Activated CD4-positive, alpha-beta memory T cell treated with anti-CD3 and anti-CD28 coated beads for 36 hours (primary cell): ENCODE data around the gene SACS. TPM values are rescaled to one million over a fixed set of nuclear protein-coding genes. Genes with fewer than 3 reads are reported as not detected.

Experiments
- CTCF ChIA-PET: fragments of 350-600 bp; sonication (Branson Sonifier 250); formaldehyde crosslinking; loops from one replicate; lab custom pipeline; 2021; ENCODE audit warnings: antibody characterized with exemption, inconsistent platforms; lab: Charles Lee
- POLR2A ChIA-PET: fragments of 350-600 bp; sonication (Branson Sonifier 250); formaldehyde crosslinking; loops from one replicate; lab custom pipeline; 2021; ENCODE audit warnings: antibody characterized with exemption; lab: Charles Lee
- DNase-seq: peaks from one replicate; pipeline ENCODE4 v3.0.0-alpha.2; 2020
- H3K27ac Mint-ChIP-seq: one replicate; pipeline ENCODE4 v1.8.0; 2021; ENCODE audit warnings: mixed read lengths
- H3K27me3 Mint-ChIP-seq: one replicate; pipeline ENCODE4 v1.8.0; 2021; ENCODE audit warnings: mixed read lengths
- H3K36me3 Mint-ChIP-seq: one replicate; pipeline ENCODE4 v1.8.0; 2021; ENCODE audit warnings: mixed read lengths
- H3K4me1 Mint-ChIP-seq: one replicate; pipeline ENCODE4 v1.8.0; 2021; ENCODE audit warnings: low read depth, mixed read lengths
- H3K4me3 Mint-ChIP-seq: one replicate; pipeline ENCODE4 v1.8.0; 2021; ENCODE audit warnings: mild to moderate bottlenecking, mixed read lengths
- H3K9me3 Mint-ChIP-seq: one replicate; pipeline ENCODE4 v1.8.0; 2021; ENCODE audit warnings: mixed read lengths
- intact Hi-C: fragments of 100-400 bp; cut with micrococcal nuclease; formaldehyde crosslinking; loops from one replicate; pipeline ENCODE4 v1.15.1; 2023
- total RNA-seq, 2 experiments: library from RNA; stranded (reverse); gene quantifications; one replicate each; pipeline ENCODE4 v1.2.3, GENCODE V29; 2021

SACS gene
- total RNA-seq, 2 experiments from 2014 or later = 32.4 to 33.5 TPM

- DNase-seq = no peak
- no peaks in the 10 kb centered on the region for H3K9me3 Mint-ChIP-seq
- intact Hi-C loops = no loop called here
- H3K36me3 Mint-ChIP-seq = peaks cover 84% of the 10 kb centered on the region
- no peak overlapping the region for H3K27ac Mint-ChIP-seq
- POLR2A ChIA-PET = no interaction called here
- peaks cover 13% of the 10 kb centered on the region for H3K4me1 Mint-ChIP-seq
- CTCF ChIA-PET = no interaction called here
- no peak overlapping the region for H3K4me3 Mint-ChIP-seq
- H3K27me3 Mint-ChIP-seq = no peaks in the 10 kb centered on the region
Observed at GRCh38 chr13:23348262-23349127, 85.0 kb downstream of the SACS start.

GRCh38 chr13:23347601-23348000, 85.9 kb downstream of the SACS start:
- Mint-ChIP-seq H3K27ac (no peak overlapping the region), H3K36me3 (peaks cover 84% of the 10 kb centered on the region)
- intact Hi-C loops = no loop called here

GRCh38 chr13:23344931-23345595, 88.4 kb downstream of the SACS start:
- no peaks in the 10 kb centered on the region for H3K9me3 Mint-ChIP-seq
- intact Hi-C loops = no loop called here
- peaks cover 85% of the 10 kb centered on the region for H3K36me3 Mint-ChIP-seq
- H3K4me1 Mint-ChIP-seq = no peaks in the 10 kb centered on the region
- ChIA-PET CTCF (interaction anchor here (0.9 kb wide), 1 partner anchor 25 kb away, joined by 3 read pairs; no protein-coding TSS in a partner anchor), POLR2A (no interaction called here)
- H3K27me3 Mint-ChIP-seq = no peaks in the 10 kb centered on the region
- no peak for DNase-seq
- H3K4me3 Mint-ChIP-seq = no peak overlapping the region
- H3K27ac Mint-ChIP-seq = no peak overlapping the region

More at GRCh38 chr13:23347601-23348000, 85.9 kb downstream of the SACS start:
- DNase-seq = no peak
- no peaks in the 10 kb centered on the region for H3K9me3 Mint-ChIP-seq
- peaks cover 6% of the 10 kb centered on the region for H3K4me1 Mint-ChIP-seq
- POLR2A ChIA-PET = no interaction called here
- H3K27me3 Mint-ChIP-seq = no peaks in the 10 kb centered on the region
- no peak overlapping the region for H3K4me3 Mint-ChIP-seq
- CTCF ChIA-PET = no interaction called here

GRCh38 chr13:23339225-23339624, 94.3 kb downstream of the SACS start:
- peaks cover 47% of the 10 kb centered on the region for H3K9me3 Mint-ChIP-seq

GRCh38 chr13:23330356-23330755, 103.1 kb downstream of the SACS start:
- H3K4me1 Mint-ChIP-seq = no peaks in the 10 kb centered on the region
- POLR2A ChIA-PET = no interaction called here
- no peak overlapping the region for H3K27ac Mint-ChIP-seq
- intact Hi-C loops = no loop called here
- H3K9me3 Mint-ChIP-seq = peaks cover 62% of the 10 kb centered on the region
- DNase-seq = no peak
- H3K4me3 Mint-ChIP-seq = no peak overlapping the region
- H3K36me3 Mint-ChIP-seq = peaks cover 42% of the 10 kb centered on the region
- CTCF ChIA-PET = no interaction called here
- H3K27me3 Mint-ChIP-seq = no peaks in the 10 kb centered on the region

More at GRCh38 chr13:23339225-23339624, 94.3 kb downstream of the SACS start:
- Mint-ChIP-seq H3K4me1 (no peaks in the 10 kb centered on the region), H3K36me3 (peaks cover 82% of the 10 kb centered on the region), H3K27ac (no peak overlapping the region), H3K4me3 (no peak overlapping the region), H3K27me3 (no peaks in the 10 kb centered on the region)
- DNase-seq = no peak
- intact Hi-C loops = no loop called here
- CTCF ChIA-PET = no interaction called here
- POLR2A ChIA-PET = no interaction called here

GRCh38 chr13:23325191-23325590, 108.3 kb downstream of the SACS start:
- Mint-ChIP-seq H3K27ac (no peak overlapping the region), H3K36me3 (peaks cover 5% of the 10 kb centered on the region), H3K9me3 (peaks cover 12% of the 10 kb centered on the region), H3K4me3 (no peak overlapping the region), H3K4me1 (peaks cover 24% of the 10 kb centered on the region), H3K27me3 (peaks cover 2% of the 10 kb centered on the region)
- intact Hi-C loops = no loop called here
- POLR2A ChIA-PET = no interaction called here
- CTCF ChIA-PET = no interaction called here
- DNase-seq = no peak

- ChIA-PET POLR2A (no interaction called here), CTCF (no interaction called here)
- no peak for DNase-seq
- H3K4me3 Mint-ChIP-seq = no peak overlapping the region
- peaks cover 29% of the 10 kb centered on the region for H3K4me1 Mint-ChIP-seq
- intact Hi-C loops = no loop called here
- H3K27me3 Mint-ChIP-seq = peaks cover 2% of the 10 kb centered on the region
- H3K27ac Mint-ChIP-seq = no peak overlapping the region
- H3K9me3 Mint-ChIP-seq = peaks cover 4% of the 10 kb centered on the region
- H3K36me3 Mint-ChIP-seq = peaks cover 5% of the 10 kb centered on the region
Observed at GRCh38 chr13:23323946-23324709, 109.4 kb downstream of the SACS start.

GRCh38 chr13:23322353-23323336, 110.9 kb downstream of the SACS start:
- ChIA-PET CTCF (interaction anchor here (0.6 to 1.3 kb wide), 2 partner anchors 53 to 183 kb away, joined by 4 to 5 read pairs; no protein-coding TSS in a partner anchor), POLR2A (no interaction called here)
- intact Hi-C loops = no loop called here
- H3K27ac Mint-ChIP-seq = no peak overlapping the region
- no peak for DNase-seq
- H3K4me1 Mint-ChIP-seq = peaks cover 31% of the 10 kb centered on the region
- peaks cover 7% of the 10 kb centered on the region for H3K27me3 Mint-ChIP-seq
- peaks cover 4% of the 10 kb centered on the region for H3K9me3 Mint-ChIP-seq
- H3K4me3 Mint-ChIP-seq = no peak overlapping the region
- peaks cover 5% of the 10 kb centered on the region for H3K36me3 Mint-ChIP-seq

GRCh38 chr13:23321535-23322241, 111.8 kb downstream of the SACS start:
- Mint-ChIP-seq H3K36me3 (no peaks in the 10 kb centered on the region), H3K4me3 (peak overlapping the region; percentile 50), H3K27ac (no peak overlapping the region), H3K4me1 (peaks cover 31% of the 10 kb centered on the region), H3K27me3 (peaks cover 7% of the 10 kb centered on the region), H3K9me3 (no peaks in the 10 kb centered on the region)
- POLR2A ChIA-PET = no interaction called here
- intact Hi-C loops = no loop called here
- peak; percentile 33 for DNase-seq
- CTCF ChIA-PET = interaction anchor here (0.6 to 1.3 kb wide), 3 partner anchors 54 to 246 kb away, joined by 3 to 5 read pairs (median 4); no protein-coding TSS in a partner anchor

- Mint-ChIP-seq H3K9me3 (no peaks in the 10 kb centered on the region), H3K27ac (no peak overlapping the region), H3K4me1 (peaks cover 31% of the 10 kb centered on the region), H3K27me3 (peaks cover 7% of the 10 kb centered on the region), H3K36me3 (no peaks in the 10 kb centered on the region), H3K4me3 (peak overlapping the region; percentile 50)
- DNase-seq = no peak
- intact Hi-C loops = no loop called here
- ChIA-PET CTCF (interaction anchor here (0.6 to 1.3 kb wide), 2 partner anchors 55 to 245 kb away, joined by 3 to 4 read pairs; no protein-coding TSS in a partner anchor), POLR2A (no interaction called here)
Observed at GRCh38 chr13:23320926-23321534, 112.5 kb downstream of the SACS start.
